Peyer's patch (tissue), 4 donors: ENCODE results near the gene CTBP1. TPM values are rescaled to one million over a fixed set of nuclear protein-coding genes. Genes with fewer than 3 reads are reported as not detected.

Source experiments
- DNase-seq, 3 donors: peaks; one replicate each; pipeline ENCODE4 v3.0.0-alpha.2; 2017 to 2019
- H3K27ac ChIP-seq, 4 donors: fragments of 200-600 bp; sonication (generic); one replicate each; pipeline ENCODE4 v1.5.1; 2016 to 2019
- H3K27me3 ChIP-seq, 2 donors: fragments of 200-600 bp; sonication (generic); one replicate each; pipeline ENCODE4 v1.5.1; 2019
- H3K36me3 ChIP-seq, 3 donors: fragments of 200-600 bp; sonication (generic); one replicate each; pipeline ENCODE4 v1.5.1; 2016 to 2019
- H3K4me1 ChIP-seq, 4 donors: fragments of 200-600 bp; sonication (generic); one replicate each; pipeline ENCODE4 v1.5.1; 2016 to 2019
- H3K4me3 ChIP-seq, 4 donors: fragments of 200-600 bp; sonication (generic); 1 replicate in 3 of 4; 2 replicates in 1 of 4; pipeline ENCODE4 v1.5.1; 2016 to 2019; ENCODE audit warnings: mild to moderate bottlenecking in 1 of 4
- H3K9me3 ChIP-seq, 4 donors: fragments of 200-600 bp; sonication (generic); one replicate each; pipeline ENCODE4 v1.5.1; 2016 to 2019; ENCODE audit warnings: mild to moderate bottlenecking in 1 of 4
- POLR2A ChIP-seq, 2 donors: fragments of 450-650 bp; IDR thresholded peaks; one replicate each; pipeline ENCODE4 v1.5.1; 2017; ENCODE audit warnings: antibody characterized with exemption in 2 of 2, mild to moderate bottlenecking in 2 of 2, moderate library complexity in 2 of 2
- total RNA-seq, 4 donors: library from RNA; depleted of rRNA; stranded (reverse); fragments of >200 nt; gene quantifications; one replicate each; pipeline ENCODE4 v1.1.0, GENCODE V29; 2016
- TF ChIP-seq, protein P1 (sequence below), 6 experiments: fragments of 450-650 bp in 4 of 6; fragments of 200-600 bp in 2 of 6; sonication (generic) in 1 of 6; IDR thresholded peaks; one replicate each; pipeline ENCODE4 v1.5.1; 2017 to 2019; ENCODE audit warnings: antibody characterized with exemption in 6 of 6, mild to moderate bottlenecking in 3 of 6, moderate library complexity in 1 of 6

Gene CTBP1
- total RNA-seq, 4 donors from 2014 or later = 245 to 371 (median 288) TPM

DNA sequence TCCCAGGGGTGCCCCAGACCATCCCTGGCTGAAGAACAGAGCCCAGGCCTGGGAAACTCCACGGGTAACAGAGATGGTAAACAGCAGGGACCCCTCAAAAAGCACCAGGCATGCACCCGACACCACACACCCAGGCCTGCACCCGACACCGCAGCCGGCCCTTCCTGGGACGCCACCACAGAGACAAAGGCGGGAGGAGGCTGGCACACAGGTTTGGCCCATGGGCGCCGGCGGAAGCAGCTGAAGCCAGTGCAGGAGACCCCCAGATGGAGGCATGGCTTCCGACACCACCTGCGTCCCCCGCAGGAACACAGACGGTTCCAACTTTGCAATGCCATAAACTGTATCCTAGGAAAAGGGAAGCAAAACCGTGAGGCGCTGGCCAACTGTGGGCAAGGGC lies 22.3 kb downstream of the CTBP1 start:
- Histone ChIP-seq H3K9me3 (no peaks in the 10 kb centered on the region), H3K36me3 (peaks cover 0 to 99% (median 0%) of the 10 kb centered on the region in 3 donors), H3K27ac (no peak overlapping the region), H3K4me3 (no peak overlapping the region), H3K4me1 (no peaks in the 10 kb centered on the region), H3K27me3 (no peaks in the 10 kb centered on the region)
- TF ChIP-seq, protein P1, sequence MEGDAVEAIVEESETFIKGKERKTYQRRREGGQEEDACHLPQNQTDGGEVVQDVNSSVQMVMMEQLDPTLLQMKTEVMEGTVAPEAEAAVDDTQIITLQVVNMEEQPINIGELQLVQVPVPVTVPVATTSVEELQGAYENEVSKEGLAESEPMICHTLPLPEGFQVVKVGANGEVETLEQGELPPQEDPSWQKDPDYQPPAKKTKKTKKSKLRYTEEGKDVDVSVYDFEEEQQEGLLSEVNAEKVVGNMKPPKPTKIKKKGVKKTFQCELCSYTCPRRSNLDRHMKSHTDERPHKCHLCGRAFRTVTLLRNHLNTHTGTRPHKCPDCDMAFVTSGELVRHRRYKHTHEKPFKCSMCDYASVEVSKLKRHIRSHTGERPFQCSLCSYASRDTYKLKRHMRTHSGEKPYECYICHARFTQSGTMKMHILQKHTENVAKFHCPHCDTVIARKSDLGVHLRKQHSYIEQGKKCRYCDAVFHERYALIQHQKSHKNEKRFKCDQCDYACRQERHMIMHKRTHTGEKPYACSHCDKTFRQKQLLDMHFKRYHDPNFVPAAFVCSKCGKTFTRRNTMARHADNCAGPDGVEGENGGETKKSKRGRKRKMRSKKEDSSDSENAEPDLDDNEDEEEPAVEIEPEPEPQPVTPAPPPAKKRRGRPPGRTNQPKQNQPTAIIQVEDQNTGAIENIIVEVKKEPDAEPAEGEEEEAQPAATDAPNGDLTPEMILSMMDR (IDR thresholded peaks at IDR 0.05) = no peak
- no peak for TF ChIP-seq POLR2A (IDR thresholded peaks at IDR 0.05)
- no peak for DNase-seq

DNA sequence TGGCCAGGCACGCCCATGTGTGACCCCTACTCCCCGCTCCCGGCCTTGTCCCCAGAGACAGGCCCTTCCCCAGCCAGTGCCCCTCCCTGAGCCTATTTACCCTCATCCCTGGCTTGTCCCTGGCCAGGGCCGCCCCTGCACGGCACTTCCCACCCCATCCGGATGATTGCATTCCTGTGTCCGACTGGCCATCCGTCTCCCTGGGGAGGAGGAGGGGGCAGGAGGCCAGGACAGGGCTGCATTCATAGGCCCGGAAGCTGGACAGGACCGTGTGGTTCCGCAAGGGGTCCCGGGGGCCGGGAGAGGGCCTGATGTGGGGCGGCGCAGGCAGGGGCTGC lies 22.8 kb downstream of the CTBP1 start:
- H3K4me1 ChIP-seq = no peaks in the 10 kb centered on the region
- no peaks in the 10 kb centered on the region for H3K27me3 ChIP-seq
- H3K36me3 ChIP-seq = peaks cover 0 to 99% (median 0%) of the 10 kb centered on the region in 3 donors
- H3K9me3 ChIP-seq = no peaks in the 10 kb centered on the region
- DNase-seq = no peak
- TF ChIP-seq, protein P1 (IDR thresholded peaks at IDR 0.05) = no peak
- no peak for TF ChIP-seq POLR2A (IDR thresholded peaks at IDR 0.05)
- no peak overlapping the region for H3K4me3 ChIP-seq
- no peak overlapping the region for H3K27ac ChIP-seq

DNA sequence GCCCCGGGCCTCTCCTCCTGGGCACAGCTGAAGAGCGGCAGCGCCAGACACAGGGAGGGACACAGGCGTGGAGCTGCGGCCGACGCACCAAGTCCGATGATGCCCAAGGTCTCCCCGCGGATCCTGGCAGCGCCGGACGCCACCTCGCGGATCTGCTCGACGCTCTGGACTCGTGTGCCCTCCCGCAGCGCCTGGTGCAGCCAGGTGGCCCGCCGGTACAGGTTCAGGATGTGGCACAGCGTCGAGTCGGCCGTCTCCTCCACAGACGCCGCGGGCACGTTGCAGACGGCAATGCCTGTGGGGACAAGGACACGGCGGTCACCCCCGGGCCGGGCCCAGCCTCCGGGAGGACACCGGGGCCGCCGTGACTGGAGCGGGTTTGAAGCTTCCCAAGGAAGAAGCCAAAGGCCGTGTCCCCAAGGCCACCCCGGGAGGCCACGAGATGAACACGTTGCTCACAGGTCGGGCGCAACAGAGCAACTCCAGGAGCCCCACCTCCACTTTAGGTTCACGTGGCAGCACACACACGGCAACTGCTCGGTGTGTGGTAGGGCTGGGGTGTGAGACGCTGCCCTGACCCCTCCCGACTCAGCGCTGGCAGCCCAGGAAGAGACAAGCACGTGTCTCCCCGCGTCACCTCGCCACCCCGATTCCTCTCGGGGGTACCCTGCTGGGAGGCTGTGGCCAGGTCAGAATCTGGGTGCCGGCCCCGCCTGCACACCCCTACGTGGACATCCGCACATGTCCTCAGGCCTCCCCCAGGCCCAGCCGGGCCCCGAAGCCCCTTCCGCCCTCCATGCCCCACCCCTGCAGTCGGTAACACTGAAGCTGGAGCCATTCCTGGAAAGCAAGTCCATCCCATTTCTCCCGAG lies 23.4 kb downstream of the CTBP1 start:
- H3K27ac ChIP-seq = no peak overlapping the region
- no peaks in the 10 kb centered on the region for H3K4me1 ChIP-seq
- DNase-seq = no peak
- TF ChIP-seq, protein P1 (IDR thresholded peaks at IDR 0.05) = no peak
- no peak for TF ChIP-seq POLR2A (IDR thresholded peaks at IDR 0.05)
- H3K36me3 ChIP-seq = peaks cover 0 to 99% (median 0%) of the 10 kb centered on the region in 3 donors
- no peak overlapping the region for H3K4me3 ChIP-seq
- H3K27me3 ChIP-seq = no peaks in the 10 kb centered on the region
- H3K9me3 ChIP-seq = no peaks in the 10 kb centered on the region

DNA sequence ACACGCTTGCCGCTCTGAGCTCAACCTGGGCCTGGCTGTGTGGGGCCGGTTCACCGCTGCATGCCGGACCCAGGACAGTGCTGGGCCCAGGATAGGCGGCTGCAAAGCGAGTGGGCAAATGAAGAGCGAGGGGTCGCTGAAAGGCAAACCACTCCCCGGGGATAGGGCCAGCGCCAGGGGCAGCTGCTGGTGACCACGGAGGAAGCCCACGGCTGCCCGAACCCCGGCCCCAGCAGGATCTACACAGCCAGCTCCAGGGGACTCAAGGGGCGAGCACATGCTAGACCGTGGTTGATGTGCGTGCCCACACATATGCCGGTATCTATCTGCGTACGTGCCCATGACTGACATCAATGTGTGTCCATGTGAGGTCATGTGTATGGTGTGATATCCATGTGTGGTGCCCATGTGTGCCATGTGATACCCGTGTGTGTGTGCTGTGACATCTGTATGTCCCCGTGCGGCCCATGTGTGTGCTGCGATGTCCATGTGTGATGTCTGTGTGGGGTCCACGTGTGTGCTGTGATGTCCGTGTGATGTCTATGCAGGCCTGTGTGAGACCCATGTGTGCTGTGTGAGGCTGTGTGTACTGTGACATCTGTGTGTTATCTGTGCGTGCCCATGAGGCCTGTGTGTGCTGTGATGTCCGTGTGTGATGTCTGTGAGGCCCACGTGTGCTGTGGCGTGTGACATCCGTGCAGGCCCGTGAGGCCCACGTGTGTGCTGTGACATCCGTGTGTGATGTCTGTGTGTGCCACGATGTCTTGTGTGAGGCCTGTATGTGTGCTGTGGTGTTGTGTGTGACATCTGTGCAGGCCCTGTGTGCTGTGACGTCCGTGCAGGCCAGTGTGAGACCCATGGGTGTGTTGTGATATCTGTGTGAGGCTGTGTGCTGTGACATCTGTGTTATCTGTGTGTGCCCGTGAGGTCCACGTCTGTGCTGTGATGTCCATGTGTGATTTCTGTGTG lies 24.8 kb downstream of the CTBP1 start:
- DNase-seq = no peak
- Histone ChIP-seq H3K36me3 (peaks cover 0 to 86% (median 0%) of the 10 kb centered on the region in 3 donors), H3K4me3 (no peak overlapping the region), H3K27ac (no peak overlapping the region), H3K9me3 (no peaks in the 10 kb centered on the region), H3K4me1 (peaks cover 0 to 7% (median 0%) of the 10 kb centered on the region in 4 donors), H3K27me3 (no peaks in the 10 kb centered on the region)
- TF ChIP-seq, protein P1 (IDR thresholded peaks at IDR 0.05) = no peak
- TF ChIP-seq POLR2A (IDR thresholded peaks at IDR 0.05) = no peak

DNA sequence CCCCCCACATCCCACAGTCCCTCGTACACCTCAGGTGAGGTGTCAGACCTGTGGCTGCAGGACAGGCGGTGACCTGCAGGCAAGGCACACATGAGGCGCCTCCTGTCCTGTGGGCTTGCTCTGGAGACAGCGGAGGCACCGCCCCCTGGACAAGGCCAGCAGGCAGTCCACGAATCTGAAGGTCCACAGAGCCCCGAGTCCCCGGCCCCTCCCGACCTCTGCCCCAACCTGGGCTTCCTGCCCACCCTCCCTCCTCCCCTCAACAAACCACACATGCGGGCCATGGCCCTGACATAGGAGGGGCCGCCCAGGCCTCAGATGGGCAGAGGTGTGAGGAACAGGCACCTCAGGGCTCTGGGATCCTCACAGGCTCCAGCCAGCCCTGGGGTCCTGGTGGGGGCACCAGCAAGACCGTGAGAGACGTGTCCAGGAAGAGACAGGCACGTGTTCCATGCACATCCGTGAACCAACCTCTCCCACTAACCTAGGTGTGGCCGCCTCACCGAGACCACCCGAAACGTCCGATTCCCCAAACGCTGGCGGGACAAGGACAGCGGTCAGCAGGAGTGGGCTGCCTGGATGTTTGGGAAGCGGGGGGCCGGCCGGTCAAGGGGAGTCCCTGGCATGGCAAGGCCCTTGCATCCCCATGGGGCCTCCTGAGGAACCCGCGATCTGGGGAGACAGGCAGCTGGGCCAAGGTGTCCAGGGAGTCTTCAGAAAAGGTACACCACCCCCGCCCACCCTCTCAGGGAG lies 25.8 kb downstream of the CTBP1 start:
- Histone ChIP-seq H3K4me1 (peaks cover 0 to 16% (median 2%) of the 10 kb centered on the region in 4 donors), H3K36me3 (peaks cover 0 to 81% (median 0%) of the 10 kb centered on the region in 3 donors), H3K4me3 (no peak overlapping the region), H3K27ac (no peak overlapping the region), H3K9me3 (no peaks in the 10 kb centered on the region), H3K27me3 (no peaks in the 10 kb centered on the region)
- TF ChIP-seq POLR2A (IDR thresholded peaks at IDR 0.05) = no peak
- no peak for DNase-seq
